ENCODE results near the gene STX10. TPM values are rescaled to one million over a fixed set of nuclear protein-coding genes. Genes with fewer than 3 reads are reported as not detected.

The STX10 gene
- total and polyA plus RNA-seq, 9 of the 15 experiments (the other 6 are each of a cell fraction or from before 2014, with no cell fraction given), result 0.51 to 66.3 (median 31.0) TPM

- no peak for TF ChIP-seq MLLT1 (IDR thresholded peaks at IDR 0.05)
- TF ChIP-seq POLR2H (tag; IDR thresholded peaks at IDR 0.05; ENCODE audit: low read depth), result peak; percentile 77; the same call in 1 of the 2 replicates
- no peak for TF ChIP-seq ZNF354B (CRISPR knock-in tag; IDR thresholded peaks at IDR 0.05)
- peak; percentile 58; the same call in 1 of the 2 replicates for TF ChIP-seq USF1 (CRISPR knock-in tag; IDR thresholded peaks at IDR 0.05)
- no peak for TF ChIP-seq THRA (IDR thresholded peaks at IDR 0.05)
- TF ChIP-seq E4F1 (CRISPR knock-in tag; IDR thresholded peaks at IDR 0.05; ENCODE audit: borderline replicate concordance), result 0 out of 2 replicates have a peak, but pooled peaks have one; percentile 3
- no peak for TF ChIP-seq NFYB (IDR thresholded peaks at IDR 0.05; ENCODE audit: extremely low read depth, insufficient read length)
- 0 out of 4 replicates have a peak, but pooled peaks of 1 of the 2 experiments have one; percentile 3 for TF ChIP-seq TEAD1 (CRISPR knock-in tag; IDR thresholded peaks at IDR 0.05)
- TF ChIP-seq SMARCA5 (IDR thresholded peaks at IDR 0.05), result no peak
- TF ChIP-seq CGGBP1 (CRISPR knock-in tag; IDR thresholded peaks at IDR 0.05), result no peak
- TF ChIP-seq KDM2B (CRISPR knock-in tag; IDR thresholded peaks at IDR 0.05), result no peak
- TF ChIP-seq NFIX (CRISPR knock-in tag; IDR thresholded peaks at IDR 0.05; ENCODE audit: low read depth), result no peak
- peak; percentile 36; the same call in 1 of the 2 replicates for TF ChIP-seq ZNF175 (CRISPR knock-in tag; IDR thresholded peaks at IDR 0.05; ENCODE audit: low read depth)
- TF ChIP-seq ELK3 (CRISPR knock-in tag; IDR thresholded peaks at IDR 0.05), result no peak
- TF ChIP-seq POLR2A (conservative IDR thresholded peaks at IDR 0.05), result peak; percentile 90
- TF ChIP-seq HCFC1 (IDR thresholded peaks at IDR 0.05; ENCODE audit: low read depth, low read length), result 0 out of 2 replicates have a peak, but pooled peaks have one; percentile 0
- no peak for TF ChIP-seq ARID3A (IDR thresholded peaks at IDR 0.05; ENCODE audit: borderline replicate concordance, low read depth, low read length)
These were observed 5.5 kb upstream of the STX10 start (continued) for GRCh38 chr19:13155472-13156359.

Data from K562 (cell line).